ENCODE data around the gene DYNC2H1. TPM values are rescaled to one million over a fixed set of nuclear protein-coding genes. Genes with fewer than 3 reads are reported as not detected.

Gene DYNC2H1
- total RNA-seq, 4 donors from 2014 or later, result 36.9 to 41.2 (median 40.0) TPM

GRCh38 chr11:103071008-103071407 is 38.2 kb upstream of the DYNC2H1 start:
- TF ChIP-seq CTCF (IDR thresholded peaks at IDR 0.05) (no peak), POLR2A (IDR thresholded peaks at IDR 0.05) (no peak)
- Histone ChIP-seq H3K27me3 (no peaks in the 10 kb centered on the region), H3K9me3 (no peaks in the 10 kb centered on the region), H3K4me1 (no peaks in the 10 kb centered on the region), H3K36me3 (no peaks in the 10 kb centered on the region), H3K4me3 (replicated peaks in 1 of 3) (no peak overlapping the region), H3K27ac (no peak overlapping the region)
- no peak for DNase-seq
- intact Hi-C loops (cut with DNase I), result no loop called here

GRCh38 chr11:103076361-103076760 is 32.9 kb upstream of the DYNC2H1 start:
- Histone ChIP-seq H3K27ac (no peak overlapping the region), H3K9me3 (no peaks in the 10 kb centered on the region), H3K27me3 (no peaks in the 10 kb centered on the region), H3K36me3 (peaks cover 14 to 20% of the 10 kb centered on the region in 2 donors), H3K4me1 (no peaks in the 10 kb centered on the region), H3K4me3 (replicated peaks in 1 of 3) (no peak overlapping the region)
- WGBS, 2 donors, result 92 to 94% methylated on average over 3 of the region's 3 CpGs
- intact Hi-C loops (cut with DNase I), result no loop called here
- no peak for DNase-seq
- TF ChIP-seq CTCF (IDR thresholded peaks at IDR 0.05) (no peak), POLR2A (IDR thresholded peaks at IDR 0.05) (no peak)

GRCh38 chr11:103077554-103077953 is 31.7 kb upstream of the DYNC2H1 start:
- intact Hi-C loops (cut with DNase I), result no loop called here
- DNase-seq, result no peak
- no peaks in the 10 kb centered on the region for H3K27me3 ChIP-seq
- no peak overlapping the region for H3K27ac ChIP-seq
- WGBS, 2 donors, result 95 to 96% methylated on average over 3 of the region's 3 CpGs
- H3K36me3 ChIP-seq, result peaks cover 15 to 21% of the 10 kb centered on the region in 2 donors
- TF ChIP-seq POLR2A (IDR thresholded peaks at IDR 0.05) (no peak), CTCF (IDR thresholded peaks at IDR 0.05) (no peak)
- H3K9me3 ChIP-seq, result no peaks in the 10 kb centered on the region
- H3K4me3 ChIP-seq (replicated peaks in 1 of 3), result no peak overlapping the region
- H3K4me1 ChIP-seq, result no peaks in the 10 kb centered on the region

- DNase-seq, result no peak
- 97% methylated on average over 5 of the region's 5 CpGs for WGBS, 2 donors
- Histone ChIP-seq H3K4me3 (replicated peaks in 1 of 3) (no peak overlapping the region), H3K4me1 (no peaks in the 10 kb centered on the region), H3K9me3 (no peaks in the 10 kb centered on the region), H3K27ac (no peak overlapping the region), H3K36me3 (peaks cover 15 to 23% of the 10 kb centered on the region in 2 donors), H3K27me3 (no peaks in the 10 kb centered on the region)
- intact Hi-C loops (cut with DNase I), result no loop called here
- TF ChIP-seq POLR2A (IDR thresholded peaks at IDR 0.05) (no peak), CTCF (IDR thresholded peaks at IDR 0.05) (no peak)
These were observed 30.5 kb upstream of the DYNC2H1 start for GRCh38 chr11:103078710-103079109.

- Histone ChIP-seq H3K27me3 (no peaks in the 10 kb centered on the region), H3K4me3 (replicated peaks in 1 of 3) (no peak overlapping the region), H3K27ac (no peak overlapping the region), H3K4me1 (no peaks in the 10 kb centered on the region), H3K36me3 (peaks cover 15 to 29% of the 10 kb centered on the region in 2 donors), H3K9me3 (no peaks in the 10 kb centered on the region)
- 82 to 84% methylated on average over 1 of the region's 1 CpG for WGBS, 2 donors
- no peak for TF ChIP-seq CTCF (IDR thresholded peaks at IDR 0.05)
- no peak for TF ChIP-seq POLR2A (IDR thresholded peaks at IDR 0.05)
- no peak for DNase-seq
- intact Hi-C loops (cut with DNase I), result no loop called here
These were observed 29.4 kb upstream of the DYNC2H1 start for GRCh38 chr11:103079833-103080232.
